Bronchial epithelial cell (primary cell): ENCODE results near the gene ATP2B1. TPM values are rescaled to one million over a fixed set of nuclear protein-coding genes. Genes with fewer than 3 reads are reported as not detected.

Source experiments
- DNase-seq: peaks from one replicate; pipeline ENCODE4 v3.0.0-alpha.2; 2010; ENCODE audit warnings: low read depth
- FAIRE-seq: peaks from 2 replicates; lab custom pipeline; 2011; peaks lifted over from hg19 to GRCh38; lab: Jason Lieb, UNC
- H3K27me3 ChIP-seq: 2 replicates; pipeline ENCODE4 v1.5.1; 2011; ENCODE audit warnings: low read length; ENCODE audit not compliant: control insufficient read depth, insufficient read depth
- H3K36me3 ChIP-seq: 2 replicates; pipeline ENCODE4 v1.5.1; 2011; ENCODE audit warnings: low read length; ENCODE audit not compliant: control insufficient read depth, insufficient read depth
- H3K4me3 ChIP-seq: 2 replicates; pipeline ENCODE4 v1.5.1; 2011; ENCODE audit warnings: mild to moderate bottlenecking, low read depth, low read length, control low read depth
- total RNA-seq: library from RNA; depleted of rRNA; stranded (reverse); fragments of >200 nt; gene quantifications from 2 replicates; pipeline ENCODE4 v1.2.1, GENCODE V29; 2014
- TF ChIP-seq, protein P1 (sequence below): IDR thresholded peaks from 2 replicates; pipeline ENCODE4 v1.5.1; 2011; ENCODE audit warnings: mild to moderate bottlenecking, moderate library complexity, low read length, control low read depth, inconsistent platforms; ENCODE audit not compliant: insufficient read depth, severe bottlenecking

The ATP2B1 gene
- total RNA-seq, 1 donor from 2014 or later, result 69.8 TPM

DNA sequence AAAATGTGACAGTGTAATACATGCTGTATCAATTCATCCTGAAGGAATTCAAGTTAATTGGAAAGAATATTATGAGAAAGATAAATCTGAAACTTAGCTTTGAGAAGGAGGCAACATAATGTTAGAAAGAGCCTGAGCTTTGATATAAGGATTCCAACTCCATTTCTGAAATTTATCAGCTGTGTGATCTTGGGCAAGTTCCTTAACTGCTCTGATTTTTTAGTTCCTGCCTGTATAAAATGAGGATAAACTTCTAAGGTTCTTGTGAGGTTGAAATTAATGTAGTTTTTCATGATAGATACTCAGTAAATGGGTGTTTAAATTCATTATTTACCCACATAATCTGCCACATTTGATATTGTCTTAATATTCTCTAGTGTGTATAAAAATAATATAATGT, 14.6 kb upstream of the ATP2B1 start:
- TF ChIP-seq, protein P1, sequence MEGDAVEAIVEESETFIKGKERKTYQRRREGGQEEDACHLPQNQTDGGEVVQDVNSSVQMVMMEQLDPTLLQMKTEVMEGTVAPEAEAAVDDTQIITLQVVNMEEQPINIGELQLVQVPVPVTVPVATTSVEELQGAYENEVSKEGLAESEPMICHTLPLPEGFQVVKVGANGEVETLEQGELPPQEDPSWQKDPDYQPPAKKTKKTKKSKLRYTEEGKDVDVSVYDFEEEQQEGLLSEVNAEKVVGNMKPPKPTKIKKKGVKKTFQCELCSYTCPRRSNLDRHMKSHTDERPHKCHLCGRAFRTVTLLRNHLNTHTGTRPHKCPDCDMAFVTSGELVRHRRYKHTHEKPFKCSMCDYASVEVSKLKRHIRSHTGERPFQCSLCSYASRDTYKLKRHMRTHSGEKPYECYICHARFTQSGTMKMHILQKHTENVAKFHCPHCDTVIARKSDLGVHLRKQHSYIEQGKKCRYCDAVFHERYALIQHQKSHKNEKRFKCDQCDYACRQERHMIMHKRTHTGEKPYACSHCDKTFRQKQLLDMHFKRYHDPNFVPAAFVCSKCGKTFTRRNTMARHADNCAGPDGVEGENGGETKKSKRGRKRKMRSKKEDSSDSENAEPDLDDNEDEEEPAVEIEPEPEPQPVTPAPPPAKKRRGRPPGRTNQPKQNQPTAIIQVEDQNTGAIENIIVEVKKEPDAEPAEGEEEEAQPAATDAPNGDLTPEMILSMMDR, result no peak
- no peak for FAIRE-seq
- Histone ChIP-seq H3K27me3 (no peaks in the 10 kb centered on the region), H3K36me3 (no peaks in the 10 kb centered on the region), H3K4me3 (no peak overlapping the region)
- no peak for DNase-seq

DNA sequence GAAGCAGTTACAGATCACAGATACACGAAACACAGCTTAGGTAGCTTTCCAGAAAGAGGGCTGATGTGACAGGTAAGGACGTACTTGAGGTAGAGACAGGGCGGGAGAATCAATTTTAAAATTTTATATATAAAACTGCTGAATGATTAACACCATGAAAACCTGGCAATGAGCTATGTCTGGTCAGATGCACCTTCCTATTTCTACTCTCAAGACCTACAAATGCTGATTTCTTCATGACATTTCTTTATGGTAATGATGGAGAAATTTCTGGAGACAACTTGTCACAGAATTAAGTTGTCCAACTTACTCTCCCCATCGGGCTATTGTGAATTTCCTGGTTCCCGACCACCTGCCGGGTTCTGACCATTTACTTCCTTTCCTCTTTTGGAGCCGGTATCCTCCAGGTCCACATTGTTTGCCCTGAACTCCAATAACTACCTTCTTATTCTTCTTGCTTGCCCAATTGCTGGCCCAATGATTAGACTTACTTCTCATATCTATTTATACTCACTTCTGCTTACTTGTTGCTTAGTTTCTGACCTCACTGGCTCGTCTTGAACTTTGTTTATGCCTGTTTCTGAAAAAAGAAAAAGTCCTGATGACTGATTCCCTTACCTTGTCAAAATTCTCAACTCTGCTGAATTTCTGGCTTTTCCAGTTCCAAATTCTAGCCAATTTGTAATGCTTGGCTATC, 12.8 kb upstream of the ATP2B1 start:
- TF ChIP-seq, protein P1, result no peak
- H3K36me3 ChIP-seq, result no peaks in the 10 kb centered on the region
- no peak for FAIRE-seq
- no peak overlapping the region for H3K4me3 ChIP-seq
- no peaks in the 10 kb centered on the region for H3K27me3 ChIP-seq
- no peak for DNase-seq

DNA sequence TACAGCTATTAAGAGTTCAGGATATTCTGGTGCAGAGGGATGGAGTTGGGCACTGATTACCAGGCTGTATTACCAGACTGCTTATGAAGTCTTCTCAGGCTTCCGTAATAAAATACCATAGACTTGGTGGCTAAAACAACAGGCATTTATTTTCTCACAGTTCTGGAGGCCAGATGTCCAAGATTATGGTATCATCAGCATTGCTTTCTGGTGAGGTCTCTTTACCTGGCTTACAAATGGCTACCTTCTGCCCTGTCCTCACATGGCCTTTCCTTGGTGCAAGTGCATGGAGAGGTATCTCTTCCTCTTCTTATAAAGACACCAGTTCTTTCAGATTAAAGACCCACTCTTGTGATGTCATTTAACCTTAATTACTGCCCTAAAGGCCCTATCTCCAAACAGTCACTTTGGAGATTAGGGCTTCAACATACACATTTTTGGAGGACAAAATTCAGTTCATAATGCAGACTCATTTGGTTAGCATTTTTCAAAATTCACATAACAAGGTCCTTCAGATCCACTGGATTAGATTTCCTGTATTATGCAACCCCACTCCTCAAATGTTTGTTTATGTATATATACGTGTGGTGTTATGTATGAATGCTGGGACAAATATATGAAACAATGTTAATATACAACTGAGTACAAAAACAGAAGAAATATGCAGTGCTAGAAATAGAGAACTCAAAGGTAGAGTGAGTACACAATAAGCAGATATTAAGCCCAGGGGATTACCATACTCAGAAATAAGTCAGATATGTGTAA, 9.3 kb upstream of the ATP2B1 start:
- Histone ChIP-seq H3K27me3 (no peaks in the 10 kb centered on the region), H3K36me3 (no peaks in the 10 kb centered on the region), H3K4me3 (no peak overlapping the region)
- no peak for FAIRE-seq
- TF ChIP-seq, protein P1, result no peak
- no peak for DNase-seq

DNA sequence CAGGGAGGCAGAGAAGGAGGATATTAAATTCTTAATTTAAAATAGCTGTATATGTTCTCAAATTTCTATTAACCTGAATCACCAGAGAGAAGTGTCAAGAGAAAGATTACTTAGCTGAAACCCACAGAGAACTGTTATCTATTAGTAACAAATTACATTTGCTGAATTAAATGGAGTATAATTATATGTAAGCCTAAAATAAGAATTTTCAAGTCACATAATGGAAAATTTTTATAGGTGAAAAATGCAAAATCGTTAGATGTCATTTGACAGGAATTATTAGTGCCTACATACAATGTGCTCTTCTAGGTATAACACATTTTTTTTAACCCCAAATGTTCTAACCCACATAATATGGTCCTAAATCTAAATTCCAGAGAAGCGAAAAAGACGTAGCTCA, 4.1 kb upstream of the ATP2B1 start:
- FAIRE-seq (no peak), DNase-seq (no peak)
- no peaks in the 10 kb centered on the region for H3K36me3 ChIP-seq
- H3K27me3 ChIP-seq, result no peaks in the 10 kb centered on the region
- no peak overlapping the region for H3K4me3 ChIP-seq
- TF ChIP-seq, protein P1, result no peak

DNA sequence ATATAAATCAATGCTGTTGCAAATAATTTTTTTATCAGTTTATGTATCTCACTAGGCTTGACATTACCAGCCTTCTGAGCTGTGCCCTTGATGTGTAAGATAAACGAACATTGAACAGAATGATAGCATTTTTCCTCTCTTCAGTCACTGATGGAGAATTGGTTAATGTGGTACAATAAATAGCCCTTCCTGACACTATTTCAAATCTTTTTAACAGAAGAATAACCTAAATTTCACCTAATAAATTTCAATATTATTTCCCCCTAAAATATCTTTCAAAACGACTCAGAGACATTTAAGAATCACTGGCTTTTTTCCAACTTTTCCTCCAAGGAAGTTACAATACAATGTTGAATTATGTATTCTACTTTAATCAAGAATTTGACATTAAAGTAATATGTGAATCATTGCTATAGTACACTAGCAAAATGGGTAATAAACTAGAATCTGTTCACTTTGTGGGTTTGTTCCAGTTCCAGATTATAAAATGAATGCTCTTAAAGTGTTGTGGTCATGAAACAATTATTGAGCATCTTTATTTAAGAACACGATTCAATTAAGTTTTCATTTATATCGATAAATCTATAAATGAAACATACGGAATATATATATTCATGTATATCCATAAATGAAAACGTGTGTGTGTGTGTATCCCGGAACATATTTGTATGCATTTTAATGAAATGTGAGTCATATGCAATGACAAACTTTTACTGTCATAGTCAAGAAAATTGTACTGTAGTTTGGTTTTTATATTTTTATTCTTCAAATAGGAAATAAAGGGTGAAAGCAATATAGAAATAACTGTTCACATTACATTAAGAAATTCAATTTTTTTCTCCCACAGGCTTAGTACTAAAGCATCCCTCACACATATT, 2.5 kb upstream of the ATP2B1 start:
- Histone ChIP-seq H3K27me3 (no peaks in the 10 kb centered on the region), H3K4me3 (no peak overlapping the region), H3K36me3 (no peaks in the 10 kb centered on the region)
- TF ChIP-seq, protein P1, result no peak
- DNase-seq (no peak), FAIRE-seq (no peak)
